ENCODE measurements around the gene FNDC3A.

GRCh38 chr13:48950501-48950875, 25.2 kb upstream of the FNDC3A start:
- TF ChIP-seq GTF2F1 (IDR thresholded peaks at IDR 0.05; ENCODE audit: low read depth, low read length) = no peak
- no peak for TF ChIP-seq FOXK1 (CRISPR knock-in tag; IDR thresholded peaks at IDR 0.05; ENCODE audit: borderline replicate concordance)
- no peak for TF ChIP-seq THAP7 (CRISPR knock-in tag; IDR thresholded peaks at IDR 0.05)
- TF ChIP-seq ZBTB8A (IDR thresholded peaks at IDR 0.05; ENCODE audit: partially characterized antibody) = no peak
- no peak for TF ChIP-seq CSDE1 (IDR thresholded peaks at IDR 0.05)
